Posterior cingulate gyrus (tissue), 11 donors: Measurements from ENCODE around the gene COL20A1.

Experiments
- DNase-seq, 10 donors: peaks; one replicate each; pipeline versions ENCODE4 v3.0.0 to v3.0.0-alpha.2; 2020 to 2021; ENCODE audit warnings: mixed read lengths in 3 of 10
- intact Hi-C: fragments of 100-400 bp; cut with DNase I; formaldehyde crosslinking; loops from one replicate; pipeline ENCODE4 v1.15.1; 2023

Gene COL20A1

GRCh38 chr20:63276956-63277355 lies 16.0 kb upstream of the COL20A1 start:
- intact Hi-C loops: no loop called here
- DNase-seq: peak in 1 of 10 donors; percentile 57

DNA sequence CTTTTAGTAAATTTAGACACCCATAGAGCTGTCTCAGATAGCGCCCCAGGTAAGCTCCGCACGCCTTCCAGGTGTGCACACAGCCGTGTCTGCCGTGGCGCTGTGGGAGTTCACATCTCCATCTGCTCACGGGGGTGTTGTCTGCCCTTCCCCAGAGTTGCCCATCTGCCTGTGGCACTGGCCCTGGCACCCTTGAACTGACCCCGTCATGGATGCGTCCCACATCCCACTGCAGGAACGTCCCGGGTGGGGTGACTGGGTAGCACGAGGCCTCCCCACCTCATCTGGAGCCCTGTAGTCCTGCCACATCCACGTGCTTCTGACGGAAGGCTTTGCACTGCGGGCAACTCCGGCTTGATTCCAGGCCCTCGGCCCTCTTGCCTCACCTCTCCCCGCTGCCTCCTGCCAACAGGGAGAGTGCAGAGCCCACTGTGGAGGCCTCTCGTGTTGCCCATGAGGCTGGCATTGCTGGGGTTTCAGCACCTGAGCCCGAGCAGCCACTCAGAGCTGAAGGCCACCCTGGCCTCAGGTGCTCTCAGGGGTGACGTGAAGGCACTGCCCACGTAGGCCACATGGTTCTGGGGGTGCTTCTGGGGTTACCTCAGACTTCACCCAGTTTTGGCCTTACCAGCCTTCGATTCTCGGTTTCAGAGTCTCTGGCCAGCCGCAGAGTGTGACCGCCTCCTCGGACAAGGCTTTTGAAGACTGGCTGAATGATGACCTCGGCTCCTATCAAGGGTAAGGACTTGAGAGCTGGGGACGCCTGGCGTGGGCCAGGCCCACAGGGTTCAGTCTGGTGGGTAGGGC lies 15.3 kb upstream of the COL20A1 start:
- intact Hi-C loops: no loop called here
- peak in 1 of 10 donors; percentile 59 for DNase-seq

DNA sequence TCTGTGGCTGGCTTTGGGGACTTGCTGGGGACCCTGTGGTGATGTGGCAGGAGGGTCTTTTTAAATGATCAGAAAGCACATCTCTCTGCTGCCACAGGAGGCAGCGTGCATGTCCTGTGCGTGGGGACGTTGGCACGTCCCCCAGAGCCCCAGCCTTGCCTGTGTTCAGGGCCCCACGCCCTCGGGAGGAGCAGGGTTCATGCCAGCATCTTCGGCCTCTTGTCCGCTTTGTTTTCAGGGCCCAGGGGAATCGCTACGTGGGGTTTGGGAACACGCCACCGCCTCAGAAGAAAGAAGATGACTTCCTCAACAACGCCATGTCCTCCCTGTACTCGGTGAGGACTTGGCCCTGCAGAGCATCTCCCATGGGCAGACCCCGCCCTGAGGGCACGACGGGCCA lies 14.3 kb upstream of the COL20A1 start:
- peak in 3 of 10 donors; percentile 31 to 63 (median 35) for DNase-seq
- intact Hi-C loops: no loop called here

DNA sequence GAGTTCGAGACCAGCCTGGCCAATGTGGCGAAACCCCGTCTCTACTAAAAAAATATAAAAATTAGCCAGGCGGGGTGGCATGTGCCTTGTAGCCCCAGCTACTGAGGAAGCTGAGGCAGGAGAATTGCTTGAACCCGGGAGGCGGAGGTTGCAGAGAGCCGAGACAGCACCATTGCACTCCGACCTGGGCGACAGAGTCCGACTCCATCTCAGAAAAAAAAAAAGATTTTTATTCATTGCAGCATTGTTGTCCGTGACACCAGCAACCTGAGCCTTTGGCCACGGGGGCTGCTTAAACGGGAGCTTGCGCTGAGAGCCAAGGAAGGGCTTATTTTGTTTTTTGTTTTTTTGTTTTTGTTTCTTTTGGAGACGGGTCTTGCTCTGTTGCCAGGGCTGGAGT lies 13.1 kb upstream of the COL20A1 start:
- DNase-seq: peak in 3 of 10 donors; percentile 29 to 67 (median 51)
- intact Hi-C loops: no loop called here

DNA sequence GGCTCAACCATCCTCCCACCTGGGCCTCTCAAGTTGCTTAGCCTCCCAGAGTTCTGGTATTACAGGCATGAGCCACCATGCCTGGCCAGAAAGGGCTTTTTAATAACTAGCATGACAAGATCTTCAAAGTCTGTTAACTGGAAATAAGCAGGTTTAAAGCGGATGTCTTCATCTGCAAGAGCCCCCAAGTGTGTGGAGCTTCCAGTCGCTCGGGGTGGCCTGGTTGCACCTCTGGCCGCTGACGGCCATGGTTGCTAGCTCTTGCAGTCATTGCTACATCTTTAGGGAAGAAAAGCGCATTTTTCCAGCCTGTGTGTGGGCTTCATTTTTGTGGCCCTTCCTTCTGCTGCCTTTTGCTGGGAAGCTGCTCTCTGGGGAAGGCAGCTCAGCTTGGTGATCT lies 12.6 kb upstream of the COL20A1 start:
- intact Hi-C loops: no loop called here
- DNase-seq: peak in 3 of 10 donors; percentile 42 to 50 (median 45)

GRCh38 chr20:63280929-63281545 lies 11.9 kb upstream of the COL20A1 start:
- peak in 4 of 10 donors; percentile 5 to 72 (median 60) for DNase-seq
- intact Hi-C loops: no loop called here

- peak in 4 of 10 donors; percentile 1 to 72 (median 64) for DNase-seq
- intact Hi-C loops: no loop called here
Measured at GRCh38 chr20:63281742-63282665, 11.0 kb upstream of the COL20A1 start.

GRCh38 chr20:63282946-63283345 lies 10.0 kb upstream of the COL20A1 start:
- peak in 3 of 10 donors; percentile 37 to 78 (median 76) for DNase-seq
- intact Hi-C loops: no loop called here

GRCh38 chr20:63283397-63284082 lies 9.4 kb upstream of the COL20A1 start:
- intact Hi-C loops: no loop called here
- DNase-seq: peak in 3 of 10 donors; percentile 52 to 78 (median 70)

GRCh38 chr20:63284083-63284440 lies 8.9 kb upstream of the COL20A1 start:
- intact Hi-C loops: no loop called here
- no peak for DNase-seq

DNA sequence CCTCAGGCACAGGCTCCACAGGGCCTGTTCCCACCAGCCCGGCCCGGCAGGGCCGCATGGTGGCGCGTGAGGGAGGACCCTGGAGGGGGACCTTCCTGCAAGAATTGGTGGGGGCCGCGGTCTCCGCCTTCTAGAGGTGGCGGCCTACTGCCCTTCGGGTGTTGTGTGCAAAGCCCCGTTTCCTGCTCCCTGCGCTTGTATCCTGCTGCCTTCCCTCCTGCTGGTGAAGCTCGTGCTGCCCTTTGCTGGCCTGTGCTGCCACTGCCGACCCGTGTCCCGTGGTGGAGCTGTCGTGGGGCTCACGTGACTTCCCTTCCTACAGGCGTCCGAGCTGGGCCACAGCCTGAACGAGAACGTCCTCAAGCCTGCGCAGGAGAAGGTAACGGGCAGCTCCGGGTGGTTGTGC lies 8.4 kb upstream of the COL20A1 start:
- intact Hi-C loops: no loop called here
- peak in 3 of 10 donors; percentile 58 to 85 (median 75) for DNase-seq

- DNase-seq: peak in 4 of 10 donors; percentile 3 to 73 (median 50)
- intact Hi-C loops: no loop called here
Measured at GRCh38 chr20:63284981-63285524, 7.9 kb upstream of the COL20A1 start.

DNA sequence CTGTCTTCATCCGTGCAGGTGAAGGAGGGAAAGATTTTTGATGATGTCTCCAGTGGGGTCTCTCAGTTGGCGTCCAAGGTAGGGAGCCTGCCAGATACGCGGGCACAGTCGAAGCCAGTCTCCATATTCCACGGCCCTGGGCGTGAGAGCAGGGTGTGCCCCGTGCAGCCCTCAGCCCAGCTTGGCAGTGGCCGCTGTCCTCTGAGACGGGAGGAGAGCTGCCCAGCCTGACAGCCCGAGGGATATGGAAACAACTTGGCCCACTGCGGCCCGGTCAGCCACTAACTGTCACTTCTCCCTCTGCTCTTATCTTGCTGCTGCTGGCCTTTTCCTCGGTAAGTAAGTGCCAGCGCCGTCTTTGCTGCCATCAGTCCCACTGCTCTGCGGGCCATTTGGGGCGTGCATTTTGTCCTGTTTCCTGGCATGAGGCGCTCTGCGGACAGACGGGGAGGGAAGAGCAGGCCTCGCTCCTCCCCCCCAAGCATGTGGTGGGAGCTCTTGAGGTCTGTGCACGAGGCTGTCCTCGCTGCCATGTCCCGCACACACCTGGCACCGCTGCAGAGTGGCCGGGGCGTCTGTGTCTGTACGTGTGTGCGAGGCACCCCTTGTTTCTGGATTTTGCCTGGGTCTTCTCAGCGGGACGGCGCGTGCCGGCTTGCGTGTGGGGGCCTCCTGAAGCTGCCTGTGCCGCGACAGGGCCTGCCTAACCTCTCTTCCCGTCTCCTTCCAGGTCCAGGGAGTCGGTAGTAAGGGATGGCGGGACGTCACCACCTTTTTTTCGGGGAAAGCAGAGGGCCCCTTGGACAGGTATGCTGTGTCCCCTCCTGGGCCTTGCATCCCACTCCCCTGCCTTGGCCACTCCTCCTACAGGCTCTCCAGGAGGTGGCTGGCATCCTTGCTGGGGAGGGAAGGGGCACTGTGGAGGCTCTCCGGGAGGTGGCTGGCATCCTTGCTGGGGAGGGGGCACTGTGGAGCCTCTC lies 7.1 kb upstream of the COL20A1 start:
- peak in 4 of 10 donors; percentile 4 to 81 (median 62) for DNase-seq
- intact Hi-C loops: no loop called here

- intact Hi-C loops: no loop called here
Measured at GRCh38 chr20:63286781-63287696, 5.9 kb upstream of the COL20A1 start.

GRCh38 chr20:63287697-63288580 lies 5.0 kb upstream of the COL20A1 start:
- peak in 4 of 10 donors; percentile 3 to 73 (median 66) for DNase-seq
- intact Hi-C loops: no loop called here

More at GRCh38 chr20:63286781-63287696, 5.9 kb upstream of the COL20A1 start:
- peak in 4 of 10 donors; percentile 1 to 76 (median 45) for DNase-seq

DNA sequence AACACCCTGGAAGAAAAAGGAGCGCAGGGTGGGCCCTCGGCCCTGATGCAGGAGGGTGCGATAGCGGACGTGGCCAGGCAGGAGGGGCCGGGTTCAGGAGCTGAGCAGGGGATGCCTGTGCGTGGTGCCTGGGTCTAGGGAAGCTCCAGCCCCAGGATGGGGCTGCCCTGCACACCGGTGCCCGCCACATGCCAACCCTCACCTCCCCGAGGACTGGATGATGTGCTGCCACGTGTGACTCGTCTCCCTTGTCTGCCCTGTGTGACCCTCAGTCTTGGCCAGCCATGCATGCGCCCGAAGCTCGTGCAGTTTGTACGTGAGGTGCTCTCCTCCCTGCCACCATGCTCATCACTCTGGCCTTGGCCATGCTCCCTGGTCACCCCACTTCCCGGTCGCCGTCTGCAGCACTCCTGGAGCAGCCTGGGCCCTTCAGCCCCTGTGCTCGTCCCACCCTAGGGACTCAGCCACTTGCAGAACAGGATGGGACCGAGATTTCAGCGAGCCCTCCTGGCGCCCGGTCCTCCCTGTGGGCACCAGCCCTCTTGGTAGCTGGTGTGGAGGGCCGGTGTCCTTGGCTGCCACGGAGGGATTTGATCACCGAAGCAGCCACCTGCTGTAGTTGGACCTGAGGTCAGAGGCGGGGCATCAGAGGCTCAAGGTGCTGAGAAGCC lies 4.3 kb upstream of the COL20A1 start:
- intact Hi-C loops: no loop called here
- DNase-seq: peak in 3 of 10 donors; percentile 67 to 79 (median 79)
